H1 (cell line): ENCODE measurements around the gene KIAA1328. TPM values are rescaled to one million over a fixed set of nuclear protein-coding genes. Genes with fewer than 3 reads are reported as not detected.

Source experiments
- CBX5 ChIP-seq: fragments of 300-800, 300-1000 bp; sonication (generic); IDR thresholded peaks from 2 replicates; pipeline ENCODE4 v1.7.1; 2016; ENCODE audit warnings: antibody characterized with exemption, low read length, low read depth
- CBX8 ChIP-seq: fragments of 300-800, 300-1000 bp; sonication (generic); IDR thresholded peaks from 2 replicates; pipeline ENCODE4 v1.7.1; 2016; ENCODE audit warnings: low read depth, low read length, borderline replicate concordance
- CHD1 ChIP-seq: IDR thresholded peaks from 2 replicates; pipeline ENCODE4 v1.6.1; 2012; ENCODE audit warnings: low read depth, low read length, improper control_type of control experiment
- CTCF ChIP-seq, 3 experiments: IDR thresholded peaks; 1 replicate in 2 of 3; 2 replicates in 1 of 3; pipeline versions ENCODE4 v1.5.1 to v1.6.1; 2011; ENCODE audit warnings: low read length in 3 of 3, mild to moderate bottlenecking in 3 of 3, inconsistent platforms in 2 of 3, low read depth in 1 of 3, moderate library complexity in 1 of 3; ENCODE audit not compliant: insufficient read depth in 1 of 3; ENCODE audit errors: control extremely low read depth in 1 of 3
- HDAC2 ChIP-seq, 2 experiments: fragments of 300-600 bp in 1 of 2; sonication (generic) in 1 of 2; IDR thresholded peaks; 2 replicates each; pipeline ENCODE4 v1.6.1; 2011 to 2012; ENCODE audit warnings: low read depth in 2 of 2, low read length in 2 of 2, mild to moderate bottlenecking in 2 of 2, moderate library complexity in 2 of 2, borderline replicate concordance in 1 of 2, inconsistent platforms in 1 of 2
- SP2 ChIP-seq: IDR thresholded peaks from 2 replicates; pipeline ENCODE4 v1.6.1; 2012; ENCODE audit warnings: mild to moderate bottlenecking, low read length, inconsistent platforms
- YY1 ChIP-seq: IDR thresholded peaks from 2 replicates; pipeline ENCODE4 v1.6.1; 2011; ENCODE audit warnings: low read depth, mild to moderate bottlenecking, low read length
- polyA plus RNA-seq, 7 experiments: library from polyadenylated mRNA; depleted of rRNA in 3 of 7; stranded (reverse) in 5 of 7; unstranded in 2 of 7; fragments of >200 nt in 5 of 7; fragments of 200-250 nt in 2 of 7; gene quantifications; 1 replicate in 5 of 7; 2 replicates in 1 of 7; 4 replicates in 1 of 7; pipeline versions ENCODE4 v1.2.1 to v1.2.3, GENCODE V29; 2011 to 2013; ENCODE audit warnings: missing spikeins in 2 of 7, mixed read lengths in 2 of 7
- total RNA-seq: library from RNA; stranded (reverse); fragmentation: NEBNext Ultra II Directional; extraction: Animal tissue kit (Norgen Biotek cat#: 25700); gene quantifications from 2 replicates; pipeline ENCODE4 v1.2.1, GENCODE V29; 2021

KIAA1328 gene
- total and polyA plus RNA-seq, 2 of the 8 experiments (the other 6 are each of a cell fraction or from before 2014, with no cell fraction given) = 2.6 to 5.7 TPM

DNA sequence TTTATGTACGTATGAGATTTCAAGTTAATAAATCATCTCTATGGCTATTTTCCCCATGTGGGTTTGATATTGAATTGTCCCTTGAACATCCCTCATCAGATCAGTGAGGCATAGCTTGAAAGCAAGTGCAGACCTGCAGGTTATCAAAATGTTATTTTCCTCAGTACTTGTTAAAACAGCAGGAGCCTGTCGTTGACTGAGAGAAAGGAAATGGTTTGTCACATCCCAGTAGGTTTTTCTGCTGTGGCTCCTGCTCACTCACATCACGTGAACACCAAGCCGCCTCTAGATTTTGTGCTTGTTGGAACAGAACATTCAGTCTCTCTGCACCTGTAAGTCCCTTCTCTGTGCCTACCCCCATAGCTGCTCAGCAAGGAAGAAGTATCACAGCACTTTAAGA lies 396.4 kb downstream of the KIAA1328 start (continued):
- TF ChIP-seq CTCF (IDR thresholded peaks at IDR 0.05; ENCODE audit: control extremely low read depth in 1 of 3, insufficient read depth in 1 of 3, low read depth in 1 of 3, low read length in 3 of 3) (no peak), SP2 (no peak), HDAC2 (IDR thresholded peaks at IDR 0.05; ENCODE audit: borderline replicate concordance in 1 of 2, low read depth in 2 of 2, low read length in 2 of 2) (no peak), CHD1 (no peak), CBX8 (no peak), YY1 (no peak), CBX5 (no peak)
